Liver (tissue), 9 donors: ENCODE measurements around the gene TTBK1. TPM values are rescaled to one million over a fixed set of nuclear protein-coding genes. Genes with fewer than 3 reads are reported as not detected.

Experiments used
- DNase-seq: peaks from one replicate; pipeline ENCODE4 v3.0.0-alpha.2; 2017; ENCODE audit warnings: low spot score
- H3K27ac ChIP-seq, 2 donors: one replicate each; pipeline ENCODE4 v1.7.0; 2013; ENCODE audit warnings: inconsistent platforms in 2 of 2, low read length in 2 of 2, control low read depth in 1 of 2, low read depth in 1 of 2, mild to moderate bottlenecking in 1 of 2
- H3K27me3 ChIP-seq, 4 donors: one replicate each; pipeline versions ENCODE4 v1.6.1 to v1.7.0; 2013; ENCODE audit warnings: low read length in 3 of 4, inconsistent platforms in 1 of 4, mild to moderate bottlenecking in 1 of 4, moderate library complexity in 1 of 4; ENCODE audit not compliant: control insufficient read depth in 4 of 4, insufficient read depth in 4 of 4
- H3K36me3 ChIP-seq, 4 donors: one replicate each; pipeline versions ENCODE4 v1.6.1 to v1.7.0; 2013; ENCODE audit warnings: low read length in 3 of 4, mild to moderate bottlenecking in 3 of 4, low read depth in 1 of 4, moderate library complexity in 1 of 4; ENCODE audit not compliant: control insufficient read depth in 4 of 4, insufficient read depth in 3 of 4
- H3K4me1 ChIP-seq, 4 donors: one replicate each; pipeline versions ENCODE4 v1.6.1 to v1.7.0; 2013; ENCODE audit warnings: low read length in 3 of 4, mild to moderate bottlenecking in 3 of 4, moderate library complexity in 1 of 4; ENCODE audit not compliant: control insufficient read depth in 4 of 4, insufficient read depth in 4 of 4
- H3K4me3 ChIP-seq, 3 donors: one replicate each; pipeline versions ENCODE4 v1.6.1 to v1.7.0; 2013; ENCODE audit warnings: low read length in 3 of 3, control low read depth in 1 of 3, low read depth in 1 of 3, mild to moderate bottlenecking in 1 of 3
- H3K9ac ChIP-seq, 2 donors: one replicate each; pipeline ENCODE4 v1.7.0; 2013; ENCODE audit warnings: low read length in 2 of 2, mild to moderate bottlenecking in 2 of 2, moderate library complexity in 2 of 2, control low read depth in 1 of 2, low read depth in 1 of 2
- H3K9me3 ChIP-seq, 4 donors: one replicate each; pipeline versions ENCODE4 v1.6.1 to v1.7.0; 2013; ENCODE audit warnings: low read length in 3 of 4; ENCODE audit not compliant: control insufficient read depth in 4 of 4
- CTCF ChIP-seq: fragments of 150-350 bp; IDR thresholded peaks from 2 replicates; pipeline ENCODE4 v1.5.1; 2017; ENCODE audit warnings: improper control_type of control experiment, low read depth, low read length; ENCODE audit not compliant: missing input control
- FOXA1 ChIP-seq: IDR thresholded peaks from 2 replicates; pipeline ENCODE4 v1.6.1; 2016; ENCODE audit warnings: antibody characterized with exemption
- FOXA2 ChIP-seq: IDR thresholded peaks from 2 replicates; pipeline ENCODE4 v1.6.1; 2016; ENCODE audit warnings: antibody characterized with exemption
- HNF4A ChIP-seq, 2 donors: conservative IDR thresholded peaks; 2 replicates each; pipeline ENCODE4 v1.6.1; 2016; ENCODE audit warnings: antibody characterized with exemption in 2 of 2, mild to moderate bottlenecking in 2 of 2
- NR2F2 ChIP-seq: IDR thresholded peaks from 2 replicates; pipeline ENCODE4 v1.6.1; 2016; ENCODE audit warnings: antibody characterized with exemption
- RAD21 ChIP-seq, 2 donors: IDR thresholded peaks; 2 replicates each; pipeline ENCODE4 v1.6.1; 2016; ENCODE audit warnings: antibody characterized with exemption in 2 of 2, mild to moderate bottlenecking in 2 of 2
- REST ChIP-seq: IDR thresholded peaks from 2 replicates; pipeline ENCODE4 v1.6.1; 2016; ENCODE audit warnings: antibody characterized with exemption, mild to moderate bottlenecking
- SP1 ChIP-seq: IDR thresholded peaks from 2 replicates; pipeline ENCODE4 v1.6.1; 2018; ENCODE audit warnings: antibody characterized with exemption, mild to moderate bottlenecking
- YY1 ChIP-seq: IDR thresholded peaks from 2 replicates; pipeline ENCODE4 v1.6.1; 2016; ENCODE audit warnings: antibody characterized with exemption, mild to moderate bottlenecking
- WGBS: extraction: QIAGEN DNeasy Blood & Tissue Kit; methylation state at CpG from one replicate; pipeline ENCODE4 v1.1.7; 2013; 5-methylcytosine and 5-hydroxymethylcytosine counted together
- polyA plus RNA-seq, 2 donors: library from polyadenylated mRNA; stranded (reverse) in 1 of 2; unstranded in 1 of 2; fragments of 200-250 nt in 1 of 2; fragments of >200 nt in 1 of 2; fragmentation: Nextera tagmentation in 1 of 2; extraction: Ambion mirVana in 1 of 2; gene quantifications; one replicate each; pipeline versions ENCODE4 v1.2.1 to v1.2.3, GENCODE V29; 2013 to 2015
- total RNA-seq, 2 donors: library from RNA; depleted of rRNA; stranded (reverse); fragments of >200 nt; gene quantifications; one replicate each; pipeline ENCODE4 v1.2.3, GENCODE V29; 2014
- TF ChIP-seq, protein P1 (sequence below): IDR thresholded peaks from 2 replicates; pipeline ENCODE4 v1.6.1; 2016; ENCODE audit warnings: antibody characterized with exemption
- TF ChIP-seq, protein P2 (sequence below): IDR thresholded peaks from 2 replicates; pipeline ENCODE4 v1.6.1; 2016; ENCODE audit warnings: antibody characterized with exemption
- donor health status: healthy.
- donor health status: healthy.
- donor health status: healthy.
- donor health status: healthy.
- donor health status: healthy.

Gene TTBK1
- total and polyA plus RNA-seq, 4 donors: 0.14 to 1.2 (median 0.44) TPM

DNA sequence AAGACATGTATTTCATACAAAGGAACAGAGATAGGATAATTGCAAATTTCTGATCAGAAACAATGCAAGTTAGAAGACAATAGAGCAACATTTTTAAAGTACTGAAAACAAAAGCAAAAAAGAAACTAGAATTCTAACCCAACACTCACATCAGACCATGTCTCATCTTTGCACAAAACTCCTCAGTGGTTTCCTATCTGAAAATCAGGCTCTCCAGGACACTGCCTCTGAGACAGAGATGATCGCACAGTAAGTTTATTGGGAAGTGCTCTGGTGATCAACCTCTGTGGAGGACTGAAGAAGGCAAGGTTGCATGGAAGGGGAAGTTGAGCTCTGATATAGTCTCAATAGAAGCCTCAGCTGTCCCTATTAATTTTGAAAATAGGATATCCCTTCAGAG, 2.3 kb upstream of the TTBK1 start:
- WGBS: 87% methylated on average over 1 of the region's 1 CpG
- Histone ChIP-seq H3K27ac (no peak overlapping the region), H3K9me3 (no peaks in the 10 kb centered on the region), H3K4me3 (no peak overlapping the region), H3K36me3 (no peaks in the 10 kb centered on the region), H3K4me1 (no peaks in the 10 kb centered on the region), H3K9ac (no peak overlapping the region), H3K27me3 (peaks cover 0 to 14% (median 5%) of the 10 kb centered on the region in 4 donors)
- no peak for TF ChIP-seq RAD21 (IDR thresholded peaks at IDR 0.05)
- no peak for TF ChIP-seq FOXA1
- TF ChIP-seq, protein P1, sequence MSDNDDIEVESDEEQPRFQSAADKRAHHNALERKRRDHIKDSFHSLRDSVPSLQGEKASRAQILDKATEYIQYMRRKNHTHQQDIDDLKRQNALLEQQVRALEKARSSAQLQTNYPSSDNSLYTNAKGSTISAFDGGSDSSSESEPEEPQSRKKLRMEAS: no peak
- no peak for TF ChIP-seq FOXA2
- TF ChIP-seq NR2F2: no peak
- no peak for DNase-seq

DNA sequence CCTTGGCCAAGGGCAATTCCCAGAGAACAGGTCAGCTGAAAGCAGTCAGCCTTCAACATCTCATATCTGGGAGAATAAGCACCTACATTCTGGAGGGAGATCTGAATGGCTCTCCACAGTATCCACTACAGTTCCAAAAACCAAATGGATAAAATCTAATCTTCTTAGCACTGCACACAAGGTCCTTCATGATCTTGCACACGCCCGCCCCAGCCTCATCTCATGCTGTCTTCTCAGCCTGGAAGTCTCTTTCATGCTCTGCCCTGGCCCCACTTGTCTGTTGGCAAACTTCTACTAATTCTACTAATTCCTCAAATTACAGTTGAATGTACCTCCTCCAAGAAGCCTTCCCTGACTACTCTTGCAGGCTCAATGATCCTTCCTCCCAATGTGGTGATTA, 1.8 kb upstream of the TTBK1 start:
- Histone ChIP-seq H3K9me3 (no peaks in the 10 kb centered on the region), H3K36me3 (no peaks in the 10 kb centered on the region), H3K4me1 (no peaks in the 10 kb centered on the region), H3K27me3 (peaks cover 0 to 14% (median 5%) of the 10 kb centered on the region in 4 donors), H3K27ac (no peak overlapping the region), H3K4me3 (no peak overlapping the region), H3K9ac (no peak overlapping the region)
- no peak for DNase-seq
- WGBS: 95% methylated on average over 2 of the region's 2 CpGs
- no peak for TF ChIP-seq REST
- no peak for TF ChIP-seq YY1
- TF ChIP-seq, protein P2, sequence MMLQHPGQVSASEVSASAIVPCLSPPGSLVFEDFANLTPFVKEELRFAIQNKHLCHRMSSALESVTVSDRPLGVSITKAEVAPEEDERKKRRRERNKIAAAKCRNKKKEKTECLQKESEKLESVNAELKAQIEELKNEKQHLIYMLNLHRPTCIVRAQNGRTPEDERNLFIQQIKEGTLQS: no peak
- TF ChIP-seq HNF4A (conservative IDR thresholded peaks at IDR 0.05): no peak
- TF ChIP-seq SP1: no peak

- peaks cover 0 to 14% (median 5%) of the 10 kb centered on the region in 4 donors for H3K27me3 ChIP-seq
- 26% methylated on average over 37 of the region's 37 CpGs for WGBS
- H3K4me1 ChIP-seq: peaks cover 2 to 12% (median 9%) of the 10 kb centered on the region in 4 donors
- no peaks in the 10 kb centered on the region for H3K36me3 ChIP-seq
- no peak for DNase-seq
- no peak for TF ChIP-seq FOXA1
- no peak for TF ChIP-seq NR2F2
- no peak for TF ChIP-seq REST
- TF ChIP-seq, protein P2: no peak
- no peak for TF ChIP-seq FOXA2
- no peak for TF ChIP-seq SP1
- no peak for TF ChIP-seq RAD21 (IDR thresholded peaks at IDR 0.05)
- TF ChIP-seq CTCF: no peak
- TF ChIP-seq HNF4A (conservative IDR thresholded peaks at IDR 0.05): no peak
- H3K9ac ChIP-seq: no peak overlapping the region
- no peaks in the 10 kb centered on the region for H3K9me3 ChIP-seq
- H3K4me3 ChIP-seq: no peak overlapping the region
- no peak overlapping the region for H3K27ac ChIP-seq
These were observed 512 bp downstream of the TTBK1 start for GRCh38 chr6:43243664-43244321.
